Stimulated activated CD4-positive, alpha-beta T cell treated with anti-CD3 and anti-CD28 coated beads, Interleukin-15, amount 100 ng/mL, for 1 hour (primary cell): Measurements from ENCODE around the gene ITPR1.
"Not testable (repeated sequence)": the region's sequence is repeated elsewhere in the genome, so short reads cannot be mapped to it uniquely, and the experiment has no call there.

Experiments used
- DNase-seq, 2 donors: peaks; one replicate each; pipeline ENCODE4 v3.0.0-alpha.2; 2020; ENCODE audit warnings: low read depth in 1 of 2, low spot score in 1 of 2

Gene ITPR1

DNA sequence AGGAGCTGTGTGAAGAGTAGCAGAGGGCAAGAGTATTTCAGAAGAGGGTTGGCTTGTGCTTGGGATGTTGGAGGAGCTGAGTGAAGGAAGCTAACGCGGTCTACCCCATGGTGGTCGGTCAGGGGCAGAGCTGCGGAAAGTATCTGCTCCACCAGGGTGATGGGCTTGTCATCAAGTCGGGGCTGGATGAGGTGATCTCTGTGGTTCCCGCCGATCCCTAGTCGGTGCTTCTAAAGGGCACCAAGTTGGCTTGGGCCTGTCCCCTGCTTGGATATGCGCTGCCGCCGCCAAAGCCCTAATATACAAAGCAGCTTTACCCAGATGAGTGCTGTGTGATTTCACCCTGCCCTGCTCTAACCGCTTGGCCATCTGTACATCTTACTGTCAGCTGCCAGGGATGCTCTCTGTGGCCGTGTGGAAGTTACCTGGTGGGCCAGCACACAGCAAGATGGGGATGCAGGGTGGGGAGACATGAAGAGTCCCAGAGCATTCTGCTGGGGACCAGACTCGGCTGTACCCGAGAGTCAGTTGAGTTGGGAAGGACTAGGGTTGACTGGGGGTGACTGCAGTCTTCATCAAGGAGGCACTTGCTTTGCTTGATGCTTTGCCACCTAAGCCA lies 260.0 kb downstream of the ITPR1 start:
- DNase-seq, result no peak

- no peak for DNase-seq
Observed at GRCh38 chr3:4754180-4755086, 261.3 kb downstream of the ITPR1 start.

GRCh38 chr3:4755566-4755965 lies 262.4 kb downstream of the ITPR1 start:
- no peak for DNase-seq

DNA sequence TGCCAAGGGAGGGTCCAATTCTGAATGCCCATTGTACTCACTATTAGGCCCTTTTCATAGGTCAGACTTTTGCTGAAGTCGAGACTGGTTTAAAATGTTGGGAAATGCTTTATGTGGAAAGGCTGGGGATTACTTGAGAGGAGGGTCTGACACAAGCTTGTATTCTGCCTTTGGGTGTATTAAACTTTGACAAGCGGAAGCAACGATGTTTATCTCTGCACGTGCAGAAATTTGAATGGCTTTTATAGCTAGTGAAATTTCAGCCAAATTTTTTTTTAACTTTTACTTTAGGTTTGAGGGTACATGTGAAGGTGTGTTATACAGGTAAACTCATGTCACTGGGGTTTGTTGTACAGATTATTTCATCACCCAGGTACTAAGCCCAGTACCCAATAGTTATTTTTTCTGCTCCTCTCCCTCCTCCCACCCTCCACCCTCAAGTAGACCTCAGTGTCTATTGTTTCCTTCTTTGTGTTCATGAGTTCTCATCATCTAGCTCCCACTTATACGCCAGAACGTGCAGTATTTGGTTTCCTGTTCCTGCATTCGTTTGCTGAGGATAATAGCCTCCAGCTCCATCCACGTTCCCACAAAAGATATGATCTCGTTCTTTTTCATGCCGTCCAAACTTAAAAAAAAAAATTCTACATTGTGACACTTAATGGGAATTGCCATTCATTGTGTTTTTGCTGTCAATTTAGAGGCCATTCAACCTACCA lies 263.1 kb downstream of the ITPR1 start:
- DNase-seq, result no peak

GRCh38 chr3:4756855-4757574 lies 263.9 kb downstream of the ITPR1 start:
- DNase-seq, result no peak

- DNase-seq, result no peak
Observed at GRCh38 chr3:4757575-4758248, 264.6 kb downstream of the ITPR1 start.

DNA sequence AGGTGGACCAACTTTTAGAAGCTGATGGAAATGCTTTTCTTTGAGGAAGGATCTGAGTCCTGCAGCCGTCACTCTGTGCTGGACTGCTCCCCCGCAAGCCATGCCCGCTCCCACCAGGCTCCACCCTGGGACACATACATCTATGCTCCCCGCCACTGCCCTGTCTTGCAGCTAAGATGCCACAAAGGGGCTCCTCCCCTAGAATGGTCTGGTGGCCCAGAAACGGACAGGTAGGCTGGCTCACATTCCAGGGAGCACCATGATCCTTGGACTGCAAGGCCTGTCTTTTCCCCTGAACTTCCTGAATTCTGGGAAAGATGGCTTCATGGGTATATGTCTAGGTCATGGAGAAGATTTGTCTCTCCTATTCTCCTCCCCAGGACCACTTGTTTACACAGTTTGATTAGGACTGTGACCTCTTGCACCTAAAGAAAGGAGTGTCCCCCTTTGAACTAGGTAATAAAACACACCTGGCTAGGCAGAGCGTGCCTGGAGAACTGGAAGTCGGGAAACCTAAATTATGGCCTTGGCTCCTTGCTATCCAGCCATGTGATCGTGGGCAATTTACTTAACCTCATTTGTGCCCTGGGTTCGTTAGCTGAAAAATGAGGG lies 265.2 kb downstream of the ITPR1 start:
- DNase-seq, result no peak

DNA sequence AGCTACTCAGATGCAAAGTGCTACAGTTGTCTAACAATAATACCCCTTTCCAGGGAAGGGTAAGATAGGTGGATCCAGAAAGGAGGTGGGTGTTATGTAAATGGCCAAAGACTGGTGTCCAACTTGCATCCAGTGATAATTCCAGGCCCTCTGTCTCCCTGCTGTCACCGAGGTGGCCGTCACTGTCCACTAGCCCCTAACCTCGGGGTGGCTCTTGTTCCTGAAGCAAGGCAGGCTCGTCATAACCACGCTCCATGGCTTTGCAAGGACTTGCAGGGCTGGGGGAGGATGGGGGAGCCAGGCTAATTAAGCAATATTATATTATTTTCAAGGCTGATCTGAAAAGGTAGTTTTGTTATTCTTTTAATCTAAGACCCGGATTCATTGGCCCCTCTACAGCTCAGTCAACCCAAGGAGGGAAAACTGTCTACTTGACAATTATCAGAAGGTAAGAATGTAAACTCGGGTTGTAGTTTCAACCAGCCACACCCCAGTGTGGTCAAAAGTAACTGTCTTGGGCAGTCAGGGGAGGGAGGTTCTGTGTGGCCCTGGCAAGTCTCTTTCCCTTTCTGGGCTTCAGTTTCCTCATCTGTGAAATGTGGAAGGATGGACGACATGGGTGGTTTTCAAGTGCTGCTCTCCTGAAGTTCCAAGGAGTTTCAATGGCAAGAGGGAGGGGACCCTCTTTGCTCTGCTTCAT lies 266.0 kb downstream of the ITPR1 start:
- DNase-seq, result no peak

DNA sequence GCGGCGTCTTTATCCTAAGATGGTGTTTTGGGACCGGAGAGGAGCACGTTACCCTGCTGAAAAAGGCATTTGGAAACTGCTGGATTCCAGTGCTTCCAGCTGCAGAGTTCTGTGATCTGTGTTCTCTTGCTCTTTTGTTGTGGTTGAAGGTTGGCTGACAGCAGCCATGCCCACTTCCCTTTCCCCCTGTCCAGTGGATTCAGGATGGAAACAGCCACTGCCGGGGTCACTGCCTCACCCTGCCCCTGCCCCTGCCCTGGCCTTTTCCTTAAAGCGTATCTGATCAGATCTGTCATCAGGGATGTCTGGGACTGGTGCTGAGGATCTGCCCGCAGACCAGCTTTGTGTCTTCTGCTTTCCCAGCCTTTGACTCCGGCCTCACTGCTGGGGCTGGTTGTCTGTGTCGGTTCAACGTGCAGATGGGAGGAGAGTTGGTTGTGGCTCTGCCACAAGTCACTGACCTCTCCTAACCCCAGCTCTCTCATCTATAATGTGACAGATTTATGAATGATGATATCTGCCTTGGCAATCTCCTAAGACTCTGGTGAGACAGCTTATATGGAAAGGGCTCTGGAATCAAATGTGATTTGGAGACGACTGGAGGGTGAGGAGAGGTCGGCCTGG lies 266.7 kb downstream of the ITPR1 start:
- no peak for DNase-seq

DNA sequence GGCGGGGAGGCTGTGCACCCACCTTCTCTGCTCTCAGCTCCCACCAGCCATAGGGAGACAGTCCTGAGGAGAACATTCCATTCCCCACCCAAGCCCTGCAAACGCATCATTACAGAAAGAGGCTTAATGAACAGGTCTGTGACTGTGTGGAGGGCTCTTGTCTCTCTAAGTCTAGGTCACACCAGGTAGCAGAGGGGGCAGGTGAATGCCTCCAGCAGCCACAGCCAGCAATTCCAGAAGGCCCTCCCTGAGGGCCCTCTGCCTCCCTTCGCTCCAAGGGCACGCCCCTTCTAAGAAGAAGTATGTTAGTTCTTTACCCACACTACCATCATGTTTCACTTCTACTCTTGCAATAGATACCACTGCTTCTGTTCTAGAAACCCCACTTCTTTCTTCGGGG lies 268.6 kb downstream of the ITPR1 start:
- DNase-seq, result no peak

DNA sequence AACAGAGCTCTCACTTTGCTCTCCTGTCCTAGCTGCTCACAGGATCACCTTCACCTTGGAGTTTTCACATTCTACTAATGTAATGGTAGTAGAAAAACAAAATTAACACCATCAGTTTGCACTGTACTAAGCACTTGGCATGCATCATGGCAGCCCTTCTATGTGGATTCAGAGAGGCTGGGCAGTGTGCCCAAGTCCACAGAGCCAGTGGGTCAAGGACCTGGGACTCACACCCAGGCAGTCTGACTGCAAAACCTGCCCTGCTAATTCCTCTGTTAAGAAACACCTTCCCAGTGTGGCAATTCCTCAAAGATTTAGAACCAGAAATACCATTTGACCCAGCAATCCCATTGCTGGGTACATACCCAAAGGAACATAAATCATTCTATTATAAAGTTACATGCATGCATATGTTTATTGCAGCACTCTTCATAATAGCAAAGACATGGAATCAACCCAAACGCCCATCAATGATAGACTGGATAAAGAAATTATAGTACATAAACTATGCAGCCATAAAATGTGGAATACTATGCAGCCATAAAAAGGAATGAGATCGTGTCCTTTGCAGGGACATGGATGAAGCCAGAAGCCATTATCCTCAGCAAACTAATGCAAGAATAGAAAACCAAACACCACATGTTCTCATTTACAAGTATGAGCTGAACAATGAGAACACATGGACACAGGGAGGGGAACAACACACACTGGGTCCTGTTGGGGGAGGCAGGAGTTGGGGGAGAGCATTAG lies 269.5 kb downstream of the ITPR1 start:
- DNase-seq, result not testable (repeated sequence)

- no peak for DNase-seq
Observed at GRCh38 chr3:4763604-4764247, 270.6 kb downstream of the ITPR1 start.

GRCh38 chr3:4765212-4765611 lies 272.1 kb downstream of the ITPR1 start:
- DNase-seq, result no peak

DNA sequence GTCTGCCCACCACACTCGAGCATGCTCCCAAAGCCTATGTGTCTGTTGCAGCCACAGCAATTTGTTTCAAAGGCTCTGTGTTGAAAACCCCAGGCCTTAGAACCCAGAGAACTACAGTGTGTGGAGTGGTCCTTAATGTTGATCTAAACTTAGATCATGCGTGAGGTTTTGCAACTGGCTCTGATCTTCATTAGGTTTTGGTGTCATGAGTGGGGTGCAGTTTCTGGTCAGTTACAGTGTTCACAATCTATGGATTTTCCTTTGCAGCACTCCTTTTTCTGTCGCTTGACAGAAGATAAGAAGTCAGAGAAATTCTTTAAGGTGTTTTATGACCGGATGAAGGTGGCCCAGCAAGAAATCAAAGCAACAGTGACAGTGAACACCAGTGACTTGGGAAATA lies 273.1 kb downstream of the ITPR1 start:
- DNase-seq, result no peak

GRCh38 chr3:4766716-4767499 lies 273.8 kb downstream of the ITPR1 start:
- no peak for DNase-seq

GRCh38 chr3:4768021-4768420 lies 274.9 kb downstream of the ITPR1 start:
- no peak for DNase-seq

GRCh38 chr3:4768521-4768920 lies 275.4 kb downstream of the ITPR1 start:
- no peak for DNase-seq
